ENCODE data around the gene NRCAM.

DNA sequence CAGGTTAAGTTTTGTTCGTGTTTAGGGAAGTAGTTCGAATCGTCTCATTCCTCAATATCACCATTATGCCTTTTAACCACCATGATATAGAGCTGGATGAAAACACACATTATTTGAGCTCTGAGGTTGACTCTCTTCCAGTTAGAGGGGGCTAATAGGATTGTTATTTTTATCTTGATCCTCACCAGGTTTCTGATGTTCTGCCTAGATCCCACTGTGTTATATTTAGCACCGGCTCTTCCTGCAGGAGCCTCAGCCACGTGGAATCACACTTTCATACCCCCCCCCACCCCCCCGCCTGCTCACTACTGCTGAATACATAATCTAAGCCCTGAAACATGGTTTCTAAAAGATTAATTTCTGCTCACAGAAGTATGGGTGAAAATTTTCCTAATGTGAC is 88.3 kb downstream of the NRCAM start:
- TF ChIP-seq, protein P1, sequence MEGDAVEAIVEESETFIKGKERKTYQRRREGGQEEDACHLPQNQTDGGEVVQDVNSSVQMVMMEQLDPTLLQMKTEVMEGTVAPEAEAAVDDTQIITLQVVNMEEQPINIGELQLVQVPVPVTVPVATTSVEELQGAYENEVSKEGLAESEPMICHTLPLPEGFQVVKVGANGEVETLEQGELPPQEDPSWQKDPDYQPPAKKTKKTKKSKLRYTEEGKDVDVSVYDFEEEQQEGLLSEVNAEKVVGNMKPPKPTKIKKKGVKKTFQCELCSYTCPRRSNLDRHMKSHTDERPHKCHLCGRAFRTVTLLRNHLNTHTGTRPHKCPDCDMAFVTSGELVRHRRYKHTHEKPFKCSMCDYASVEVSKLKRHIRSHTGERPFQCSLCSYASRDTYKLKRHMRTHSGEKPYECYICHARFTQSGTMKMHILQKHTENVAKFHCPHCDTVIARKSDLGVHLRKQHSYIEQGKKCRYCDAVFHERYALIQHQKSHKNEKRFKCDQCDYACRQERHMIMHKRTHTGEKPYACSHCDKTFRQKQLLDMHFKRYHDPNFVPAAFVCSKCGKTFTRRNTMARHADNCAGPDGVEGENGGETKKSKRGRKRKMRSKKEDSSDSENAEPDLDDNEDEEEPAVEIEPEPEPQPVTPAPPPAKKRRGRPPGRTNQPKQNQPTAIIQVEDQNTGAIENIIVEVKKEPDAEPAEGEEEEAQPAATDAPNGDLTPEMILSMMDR (conservative IDR thresholded peaks at IDR 0.05): no peak
- TF ChIP-seq EZH2 (IDR thresholded peaks at IDR 0.05; ENCODE audit: low read depth): no peak

Measured in PC-9 (cell line).